Motor neuron (in vitro differentiated cells): ENCODE data around the gene HAO2. TPM values are rescaled to one million over a fixed set of nuclear protein-coding genes. Genes with fewer than 3 reads are reported as not detected.
"Not testable (repeated sequence)": the region's sequence is repeated elsewhere in the genome, so short reads cannot be mapped to it uniquely, and the experiment has no call there.

Experiments used
- ATAC-seq, 8 experiments: fragments of 200-7000 bp; cut with Tn5 transposase; replicated peaks in 6 of 8; 2 replicates each; pipeline ENCODE4 v1.8.0; 2021; ENCODE audit warnings: mild to moderate bottlenecking in 8 of 8, moderate library complexity in 8 of 8
- H3K27ac ChIP-seq, 2 donors: fragments of 250-450 bp; sonication (Bioruptor Pico); 2 replicates each; pipeline ENCODE4 v1.9.0; 2021; ENCODE audit warnings: antibody characterized with exemption in 2 of 2, mild to moderate bottlenecking in 2 of 2, moderate library complexity in 1 of 2
- H3K4me1 ChIP-seq, 2 donors: fragments of 250-450 bp; sonication (Bioruptor Pico); replicated peaks in 1 of 2; 2 replicates each; pipeline ENCODE4 v1.6.1; 2021; ENCODE audit warnings: antibody characterized with exemption in 2 of 2, mild to moderate bottlenecking in 2 of 2, moderate library complexity in 1 of 2
- H3K4me3 ChIP-seq, 5 donors: fragments of 250-450 bp; sonication (Bioruptor Pico); 2 replicates each; pipeline ENCODE4 v1.9.0; 2021; ENCODE audit warnings: antibody characterized with exemption in 5 of 5, mild to moderate bottlenecking in 5 of 5, moderate library complexity in 4 of 5
- WGBS, 10 experiments: fragments of 450-650 bp; shearing (Covaris generic); methylation state at CpG; one replicate each; pipeline ENCODE4 v1.0.0; 2022; 5-methylcytosine and 5-hydroxymethylcytosine counted together
- in situ Hi-C, 9 experiments: fragments of 400-800 bp; cut with MboI; loops; one replicate each; pipeline ENCODE4 v1.15.0; 2021; ENCODE audit warnings: low sequenced_read_pairs in 9 of 9, low pct_unique_long_range_greater_than_20kb in 2 of 9; ENCODE audit not compliant: unreplicated experiment in 9 of 9
- total RNA-seq, 8 experiments: library from RNA; unstranded; fragments of 300-600 nt; gene quantifications; 2 replicates each; pipeline versions ENCODE4 v1.2.3 to v1.2.4, GENCODE V29; 2022

The HAO2 gene
- total RNA-seq, 8 experiments from 2014 or later, result 0.24 to 86.3 (median 0.33) TPM; not detected in 5

GRCh38 chr1:119372503-119373086 is 4.0 kb downstream of the HAO2 start:
- no peaks in the 10 kb centered on the region for H3K4me1 ChIP-seq
- ATAC-seq, result peak in 5 of 8 experiments; percentile 33 to 96 (median 81)
- no peak overlapping the region for H3K4me3 ChIP-seq
- WGBS, 10 experiments, result 9 to 49% (median 34%) methylated on average over 3 to 6 of the region's 6 CpGs
- H3K27ac ChIP-seq, result no peak overlapping the region
- in situ Hi-C loops, result loop anchor here in 1 of 9 experiments (10.0 kb wide), 1 partner anchor 102 kb away; no protein-coding TSS in a partner anchor

- WGBS, 10 experiments, result 13 to 70% (median 57%) methylated on average over 1 to 2 of the region's 2 CpGs; no CpG with 5 or more reads in 4 of the 10 experiments
- no peak overlapping the region for H3K4me3 ChIP-seq
- no peak overlapping the region for H3K27ac ChIP-seq
- no peaks in the 10 kb centered on the region for H3K4me1 ChIP-seq
- ATAC-seq, result peak in 2 of 8 experiments; percentile 45 to 55
- in situ Hi-C loops, result loop anchor here in 1 of 9 experiments (10.0 kb wide), 1 partner anchor 101 kb away; no protein-coding TSS in a partner anchor
These were observed 4.9 kb downstream of the HAO2 start for GRCh38 chr1:119373465-119373864.

- ATAC-seq, result no peak
- Histone ChIP-seq H3K27ac (no peak overlapping the region), H3K4me1 (no peaks in the 10 kb centered on the region), H3K4me3 (no peak overlapping the region)
- 0 to 94% (median 74%) methylated on average over 1 to 4 of the region's 4 CpGs; no CpG with 5 or more reads in 2 of the 10 experiments for WGBS, 10 experiments
- in situ Hi-C loops, result loop anchor here in 1 of 9 experiments (10.0 kb wide), 1 partner anchor 100 kb away; no protein-coding TSS in a partner anchor
These were observed 5.8 kb downstream of the HAO2 start for GRCh38 chr1:119374208-119374874.

GRCh38 chr1:119375366-119375765 is 6.8 kb downstream of the HAO2 start:
- ATAC-seq, result no peak
- WGBS, 10 experiments, result 0 to 100% (median 67%) methylated on average over 1 of the region's 1 CpG; no CpG with 5 or more reads in 1 of the 10 experiments
- no peak overlapping the region for H3K4me3 ChIP-seq
- H3K4me1 ChIP-seq, result no peaks in the 10 kb centered on the region
- in situ Hi-C loops, result loop anchor here in 1 of 9 experiments (10.0 kb wide), 1 partner anchor 99 kb away; no protein-coding TSS in a partner anchor
- H3K27ac ChIP-seq, result no peak overlapping the region

- Histone ChIP-seq H3K4me3 (no peak overlapping the region), H3K4me1 (no peaks in the 10 kb centered on the region), H3K27ac (no peak overlapping the region)
- no peak for ATAC-seq
- in situ Hi-C loops, result loop anchor here in 1 of 9 experiments (10.0 kb wide), 1 partner anchor 98 kb away; no protein-coding TSS in a partner anchor
- 0 to 86% (median 30%) methylated on average over 1 of the region's 1 CpG; no CpG with 5 or more reads in 1 of the 10 experiments for WGBS, 10 experiments
These were observed 8.0 kb downstream of the HAO2 start for GRCh38 chr1:119376594-119376993.

- not testable (repeated sequence) for H3K4me1 ChIP-seq, H3K4me3 ChIP-seq, H3K27ac ChIP-seq, ATAC-seq
- in situ Hi-C loops, result loop anchor here in 1 of 9 experiments (10.0 kb wide), 1 partner anchor 97 kb away; no protein-coding TSS in a partner anchor
- 43 to 100% (median 74%) methylated on average over 1 to 2 of the region's 2 CpGs; no CpG with 5 or more reads in 4 of the 10 experiments for WGBS, 10 experiments
These were observed 9.0 kb downstream of the HAO2 start for GRCh38 chr1:119377594-119377993.

GRCh38 chr1:119379117-119379516 is 10.5 kb downstream of the HAO2 start:
- H3K4me3 ChIP-seq, result no peak overlapping the region
- no peak for ATAC-seq
- H3K27ac ChIP-seq, result no peak overlapping the region
- H3K4me1 ChIP-seq, result no peaks in the 10 kb centered on the region
- in situ Hi-C loops, result loop anchor here in 1 of 9 experiments (10.0 kb wide), 1 partner anchor 96 kb away; no protein-coding TSS in a partner anchor
- 75 to 100% (median 100%) methylated on average over 1 of the region's 1 CpG; no CpG with 5 or more reads in 4 of the 10 experiments for WGBS, 10 experiments

- no peak for ATAC-seq
- Histone ChIP-seq H3K27ac (no peak overlapping the region), H3K4me1 (no peaks in the 10 kb centered on the region), H3K4me3 (no peak overlapping the region)
- WGBS, 10 experiments, result 17 to 96% (median 73%) methylated on average over 1 to 2 of the region's 2 CpGs; no CpG with 5 or more reads in 2 of the 10 experiments
- in situ Hi-C loops, result no loop called here
These were observed 11.7 kb downstream of the HAO2 start for GRCh38 chr1:119380304-119380703.

GRCh38 chr1:119380983-119381662 is 12.5 kb downstream of the HAO2 start:
- in situ Hi-C loops, result no loop called here
- 80 to 100% (median 92%) methylated on average over 1 to 5 of the region's 5 CpGs for WGBS, 10 experiments
- no peak for ATAC-seq
- no peak overlapping the region for H3K4me3 ChIP-seq
- H3K27ac ChIP-seq, result no peak overlapping the region
- H3K4me1 ChIP-seq, result no peaks in the 10 kb centered on the region

GRCh38 chr1:119384591-119384990 is 16.0 kb downstream of the HAO2 start:
- no peak for ATAC-seq
- 83 to 100% (median 94%) methylated on average over 1 to 4 of the region's 4 CpGs; no CpG with 5 or more reads in 1 of the 10 experiments for WGBS, 10 experiments
- H3K4me3 ChIP-seq, result no peak overlapping the region
- H3K27ac ChIP-seq, result no peak overlapping the region
- no peaks in the 10 kb centered on the region for H3K4me1 ChIP-seq
- in situ Hi-C loops, result no loop called here

- 57 to 100% (median 100%) methylated on average over 1 of the region's 1 CpG; no CpG with 5 or more reads in 1 of the 10 experiments for WGBS, 10 experiments
- in situ Hi-C loops, result no loop called here
- no peak overlapping the region for H3K4me3 ChIP-seq
- no peaks in the 10 kb centered on the region for H3K4me1 ChIP-seq
- H3K27ac ChIP-seq, result no peak overlapping the region
- ATAC-seq, result no peak
These were observed 17.1 kb downstream of the HAO2 start for GRCh38 chr1:119385650-119386049.

- no peaks in the 10 kb centered on the region for H3K4me1 ChIP-seq
- in situ Hi-C loops, result no loop called here
- 0 to 67% (median 56%) methylated on average over 1 to 3 of the region's 3 CpGs; no CpG with 5 or more reads in 3 of the 10 experiments for WGBS, 10 experiments
These were observed 19.3 kb downstream of the HAO2 start for GRCh38 chr1:119387858-119388257.

GRCh38 chr1:119388450-119388849 is 19.9 kb downstream of the HAO2 start:
- ATAC-seq, result no peak
- in situ Hi-C loops, result no loop called here
- 0 to 100% (median 61%) methylated on average over 1 of the region's 1 CpG; no CpG with 5 or more reads in 2 of the 10 experiments for WGBS, 10 experiments
- no peak overlapping the region for H3K4me3 ChIP-seq
- no peak overlapping the region for H3K27ac ChIP-seq
- H3K4me1 ChIP-seq, result no peaks in the 10 kb centered on the region

More at GRCh38 chr1:119387858-119388257, 19.3 kb downstream of the HAO2 start:
- H3K4me3 ChIP-seq, result no peak overlapping the region
- no peak for ATAC-seq
- H3K27ac ChIP-seq, result no peak overlapping the region
